ENCODE measurements around the gene GRHL3.

GRCh38 chr1:24348196-24348595 is 29.0 kb downstream of the GRHL3 start:
- no peak for TF ChIP-seq CTCF (IDR thresholded peaks at IDR 0.05; ENCODE audit: poor library complexity)
- TF ChIP-seq EZH2phosphoT487 (IDR thresholded peaks at IDR 0.05; ENCODE audit: low read depth, severe bottlenecking, unreplicated experiment): no peak

All from hepatocyte (in vitro differentiated cells).